Progenitor cell of endocrine pancreas (in vitro differentiated cells): ENCODE results near the gene FSHR. TPM values are rescaled to one million over a fixed set of nuclear protein-coding genes. Genes with fewer than 3 reads are reported as not detected.

Source experiments
- DNase-seq: peaks from one replicate; pipeline ENCODE4 v3.0.0; 2021; ENCODE audit warnings: low spot score; ENCODE audit not compliant: unreplicated experiment
- H3K27ac Mint-ChIP-seq: 2 replicates; pipeline ENCODE4 v1.8.0; 2021; ENCODE audit warnings: mild to moderate bottlenecking, moderate library complexity, mixed read lengths
- H3K27me3 Mint-ChIP-seq: 2 replicates; pipeline ENCODE4 v1.8.0; 2021; ENCODE audit warnings: mixed read lengths
- H3K36me3 Mint-ChIP-seq: 2 replicates; pipeline ENCODE4 v1.8.0; 2022; ENCODE audit warnings: mixed read lengths; ENCODE audit not compliant: insufficient read depth
- H3K4me1 Mint-ChIP-seq: 2 replicates; pipeline ENCODE4 v1.8.0; 2021; ENCODE audit warnings: low read depth, mixed read lengths
- H3K4me3 Mint-ChIP-seq: 2 replicates; pipeline ENCODE4 v1.8.0; 2021; ENCODE audit warnings: low read depth, mild to moderate bottlenecking, moderate library complexity, mixed read lengths
- H3K9me3 Mint-ChIP-seq: 2 replicates; pipeline ENCODE4 v1.8.0; 2021; ENCODE audit warnings: low read depth, mixed read lengths
- total RNA-seq: library from RNA; stranded (reverse); gene quantifications from 2 replicates; pipeline ENCODE4 v1.2.1, GENCODE V29; 2021
- TF ChIP-seq, protein P1 (sequence below): fragments of 200-600 bp; sonication (generic); IDR thresholded peaks from one replicate; pipeline ENCODE4 v1.5.0; 2021; ENCODE audit warnings: antibody characterized with exemption, mild to moderate bottlenecking; ENCODE audit not compliant: unreplicated experiment

The FSHR gene
- total RNA-seq, 1 donor from 2014 or later: 0.74 TPM

DNA sequence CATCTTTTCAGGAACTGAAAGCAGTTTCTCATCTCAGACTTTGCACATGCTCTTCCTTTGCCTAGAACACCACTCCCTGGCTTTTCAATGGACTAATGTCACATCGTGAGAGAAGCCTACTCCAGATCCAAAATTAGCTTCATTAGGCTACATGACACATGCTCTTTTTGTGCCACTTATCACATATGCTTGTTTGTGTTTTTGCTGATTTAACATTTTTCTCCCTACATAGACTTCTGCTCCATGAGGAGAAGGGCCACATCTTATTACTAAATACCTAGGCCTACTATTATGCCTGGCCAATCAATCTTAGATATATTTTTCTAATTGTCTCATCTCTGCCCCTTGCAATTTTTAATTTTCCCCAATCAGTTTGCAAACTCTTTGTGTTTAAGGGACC lies 212.4 kb downstream of the FSHR start:
- Mint-ChIP-seq H3K4me1 (peaks cover 7% of the 10 kb centered on the region), H3K4me3 (no peak overlapping the region), H3K27me3 (no peaks in the 10 kb centered on the region), H3K36me3 (no peaks in the 10 kb centered on the region), H3K27ac (no peak overlapping the region), H3K9me3 (no peaks in the 10 kb centered on the region)
- TF ChIP-seq, protein P1, sequence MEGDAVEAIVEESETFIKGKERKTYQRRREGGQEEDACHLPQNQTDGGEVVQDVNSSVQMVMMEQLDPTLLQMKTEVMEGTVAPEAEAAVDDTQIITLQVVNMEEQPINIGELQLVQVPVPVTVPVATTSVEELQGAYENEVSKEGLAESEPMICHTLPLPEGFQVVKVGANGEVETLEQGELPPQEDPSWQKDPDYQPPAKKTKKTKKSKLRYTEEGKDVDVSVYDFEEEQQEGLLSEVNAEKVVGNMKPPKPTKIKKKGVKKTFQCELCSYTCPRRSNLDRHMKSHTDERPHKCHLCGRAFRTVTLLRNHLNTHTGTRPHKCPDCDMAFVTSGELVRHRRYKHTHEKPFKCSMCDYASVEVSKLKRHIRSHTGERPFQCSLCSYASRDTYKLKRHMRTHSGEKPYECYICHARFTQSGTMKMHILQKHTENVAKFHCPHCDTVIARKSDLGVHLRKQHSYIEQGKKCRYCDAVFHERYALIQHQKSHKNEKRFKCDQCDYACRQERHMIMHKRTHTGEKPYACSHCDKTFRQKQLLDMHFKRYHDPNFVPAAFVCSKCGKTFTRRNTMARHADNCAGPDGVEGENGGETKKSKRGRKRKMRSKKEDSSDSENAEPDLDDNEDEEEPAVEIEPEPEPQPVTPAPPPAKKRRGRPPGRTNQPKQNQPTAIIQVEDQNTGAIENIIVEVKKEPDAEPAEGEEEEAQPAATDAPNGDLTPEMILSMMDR: no peak
- no peak for DNase-seq

DNA sequence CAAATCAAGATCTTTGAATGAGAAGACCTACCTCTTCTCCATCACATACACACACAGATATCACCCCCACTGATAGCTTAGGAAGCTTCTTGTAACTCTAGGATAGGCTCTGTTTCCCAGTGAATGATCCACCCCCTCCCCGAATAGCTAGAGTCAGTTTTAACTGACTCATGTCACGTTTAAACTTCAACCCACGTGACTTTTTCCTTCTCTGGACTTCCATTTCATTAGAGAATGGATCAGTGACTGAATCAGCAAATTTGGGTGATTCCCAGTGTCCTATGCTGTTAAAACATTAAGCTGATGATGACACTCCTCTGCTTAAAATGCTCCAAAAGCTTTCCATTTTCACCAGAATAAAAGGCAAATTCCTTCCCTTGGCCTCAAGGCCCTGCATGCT lies 212.9 kb downstream of the FSHR start:
- Mint-ChIP-seq H3K9me3 (no peaks in the 10 kb centered on the region), H3K27me3 (no peaks in the 10 kb centered on the region)

DNA sequence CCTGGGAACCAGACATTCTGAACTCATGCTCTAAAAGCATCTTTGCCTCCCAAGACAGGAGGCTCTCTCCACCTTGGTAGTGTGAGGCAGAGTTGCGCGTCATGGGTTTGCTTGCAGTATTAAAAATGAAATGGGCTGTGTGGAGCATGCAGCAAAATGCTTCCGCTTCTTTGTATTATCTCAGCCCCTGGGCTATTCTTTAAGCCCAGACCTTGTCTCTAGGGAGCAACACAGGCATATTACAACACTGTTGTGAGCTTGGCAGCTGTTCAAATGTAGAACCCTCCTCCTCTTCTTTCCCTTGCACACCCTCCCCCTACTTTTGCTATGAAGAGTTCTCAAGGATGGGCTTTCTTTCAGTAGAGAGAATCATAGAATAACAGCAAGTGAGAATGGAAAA lies 213.7 kb downstream of the FSHR start:
- Mint-ChIP-seq H3K9me3 (no peaks in the 10 kb centered on the region), H3K27ac (no peak overlapping the region), H3K36me3 (no peaks in the 10 kb centered on the region), H3K4me1 (peaks cover 7% of the 10 kb centered on the region), H3K27me3 (no peaks in the 10 kb centered on the region), H3K4me3 (no peak overlapping the region)
- no peak for DNase-seq
- TF ChIP-seq, protein P1: no peak

More for the DNA sequence above, 212.9 kb downstream of the FSHR start:
- TF ChIP-seq, protein P1: no peak
- H3K4me3 Mint-ChIP-seq: no peak overlapping the region
- H3K4me1 Mint-ChIP-seq: peaks cover 7% of the 10 kb centered on the region
- no peak for DNase-seq
- H3K27ac Mint-ChIP-seq: no peak overlapping the region
- no peaks in the 10 kb centered on the region for H3K36me3 Mint-ChIP-seq

DNA sequence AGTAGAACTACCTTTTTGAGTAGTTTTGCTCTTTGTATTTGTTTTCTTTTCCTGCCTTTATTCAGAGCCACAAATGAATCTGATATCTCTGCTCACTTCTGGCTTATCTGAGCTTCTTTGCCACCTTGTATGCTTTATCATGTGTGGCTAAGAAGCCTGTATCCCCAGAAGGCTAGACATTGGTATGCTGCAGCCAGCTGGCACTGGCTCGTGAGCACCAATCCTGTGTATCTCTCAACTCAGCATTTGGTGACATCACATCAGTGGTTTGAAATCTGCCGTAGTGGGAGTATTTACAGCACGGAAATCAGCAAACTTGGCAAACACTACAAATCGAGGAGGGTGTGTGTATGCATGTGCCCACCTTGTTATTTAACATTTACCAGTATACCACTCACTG lies 215.1 kb downstream of the FSHR start:
- Mint-ChIP-seq H3K9me3 (no peaks in the 10 kb centered on the region), H3K36me3 (no peaks in the 10 kb centered on the region), H3K4me3 (no peak overlapping the region), H3K27ac (no peak overlapping the region), H3K27me3 (no peaks in the 10 kb centered on the region), H3K4me1 (peaks cover 7% of the 10 kb centered on the region)
- no peak for DNase-seq
- TF ChIP-seq, protein P1: no peak

DNA sequence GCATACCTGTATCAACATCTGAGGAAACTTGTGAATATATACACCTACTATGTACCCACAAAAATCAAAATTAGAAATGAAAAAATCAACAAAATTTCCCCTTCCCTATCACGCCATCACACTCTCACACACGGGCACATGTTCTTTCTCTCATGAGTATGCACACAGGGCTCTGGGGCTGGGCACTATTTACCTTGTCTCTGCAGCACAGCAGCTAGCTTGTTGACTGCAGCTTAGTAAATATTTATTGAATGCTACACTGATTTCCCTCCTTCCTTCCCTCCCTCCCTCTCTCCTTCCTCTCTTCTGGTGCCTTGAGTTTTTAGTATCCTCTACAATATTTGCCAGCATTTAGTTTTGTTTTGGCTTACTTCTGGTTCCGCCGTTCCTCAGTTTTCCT lies 216.1 kb downstream of the FSHR start:
- no peak for DNase-seq
- H3K9me3 Mint-ChIP-seq: no peaks in the 10 kb centered on the region
- H3K4me3 Mint-ChIP-seq: no peak overlapping the region
- TF ChIP-seq, protein P1: no peak
- H3K4me1 Mint-ChIP-seq: peaks cover 7% of the 10 kb centered on the region
- no peaks in the 10 kb centered on the region for H3K27me3 Mint-ChIP-seq
- no peak overlapping the region for H3K27ac Mint-ChIP-seq
- H3K36me3 Mint-ChIP-seq: no peaks in the 10 kb centered on the region

DNA sequence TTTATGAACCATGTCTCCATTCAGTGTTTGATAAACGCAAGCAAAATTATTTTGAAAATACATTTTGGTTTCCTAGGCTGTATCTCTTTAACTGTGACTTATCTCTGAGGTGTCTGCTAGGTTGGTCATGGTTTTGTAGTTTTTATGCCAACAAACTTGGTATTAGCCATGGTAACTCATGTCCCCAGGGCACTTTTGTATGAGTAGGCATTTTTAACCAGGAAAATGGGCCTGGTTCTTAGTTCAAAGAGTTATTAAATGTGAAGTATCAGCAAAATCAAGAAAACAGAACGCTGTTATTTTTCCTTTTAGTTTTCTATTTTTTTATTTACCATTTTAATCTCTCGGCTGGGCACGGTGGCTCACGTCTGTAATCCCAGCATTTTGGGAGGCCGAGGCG lies 219.5 kb downstream of the FSHR start:
- H3K4me1 Mint-ChIP-seq: peaks cover 7% of the 10 kb centered on the region
- TF ChIP-seq, protein P1: no peak
- DNase-seq: no peak
- H3K4me3 Mint-ChIP-seq: no peak overlapping the region
- no peaks in the 10 kb centered on the region for H3K9me3 Mint-ChIP-seq
- H3K36me3 Mint-ChIP-seq: no peaks in the 10 kb centered on the region
- no peak overlapping the region for H3K27ac Mint-ChIP-seq
- H3K27me3 Mint-ChIP-seq: no peaks in the 10 kb centered on the region
